ENCODE measurements around the gene HMCES.

Gene HMCES

GRCh38 chr3:129305592-129306091 is 27.0 kb downstream of the HMCES start:
- no peak for DNase-seq

- no peak for DNase-seq
Measured at GRCh38 chr3:129308636-129309035, 30.0 kb downstream of the HMCES start.

GRCh38 chr3:129310111-129311011 is 31.7 kb downstream of the HMCES start:
- DNase-seq = no peak

- no peak for DNase-seq
Measured at GRCh38 chr3:129311054-129311902, 32.6 kb downstream of the HMCES start.

- DNase-seq = no peak
Measured at GRCh38 chr3:129312021-129312639, 33.5 kb downstream of the HMCES start.

- no peak for DNase-seq
Measured at GRCh38 chr3:129312671-129313414, 34.2 kb downstream of the HMCES start.

- no peak for DNase-seq
Measured at GRCh38 chr3:129313415-129313664, 34.7 kb downstream of the HMCES start.

GRCh38 chr3:129313665-129314385 is 35.2 kb downstream of the HMCES start:
- no peak for DNase-seq

- peak; percentile 63 to 65 for DNase-seq
Measured at GRCh38 chr3:129314386-129315222, 35.9 kb downstream of the HMCES start.

GRCh38 chr3:129315223-129315997 is 36.7 kb downstream of the HMCES start:
- peak; percentile 15 to 16 for DNase-seq

GRCh38 chr3:129315998-129316247 is 37.3 kb downstream of the HMCES start:
- DNase-seq = no peak

GRCh38 chr3:129316248-129317013 is 37.8 kb downstream of the HMCES start:
- peak; percentile 70 to 76 for DNase-seq

GRCh38 chr3:129317014-129317771 is 38.5 kb downstream of the HMCES start:
- DNase-seq = no peak

- no peak for DNase-seq
Measured at GRCh38 chr3:129317848-129318247, 39.2 kb downstream of the HMCES start.

GRCh38 chr3:129318921-129319320 is 40.3 kb downstream of the HMCES start:
- no peak for DNase-seq

- no peak for DNase-seq
Measured at GRCh38 chr3:129320261-129320660, 41.6 kb downstream of the HMCES start.

- DNase-seq = no peak
Measured at GRCh38 chr3:129320825-129321487, 42.3 kb downstream of the HMCES start.

- no peak for DNase-seq
Measured at GRCh38 chr3:129321887-129322286, 43.2 kb downstream of the HMCES start.

Data from Kasumi-1 (cell line).